IMR-90 (cell line): Measurements from ENCODE around the gene BCAR1. TPM values are rescaled to one million over a fixed set of nuclear protein-coding genes. Genes with fewer than 3 reads are reported as not detected.

ENCODE experiments used
- MXI1 ChIP-seq: IDR thresholded peaks from 2 replicates; pipeline ENCODE4 v1.6.1; 2012; ENCODE audit warnings: low read depth, mild to moderate bottlenecking, low read length, moderate library complexity, borderline replicate concordance
- RAD21 ChIP-seq: IDR thresholded peaks from 2 replicates; pipeline ENCODE4 v1.6.1; 2012; ENCODE audit warnings: low read length, improper control_type of control experiment
- RFX5 ChIP-seq: IDR thresholded peaks from 2 replicates; pipeline ENCODE4 v1.8.0; 2012; ENCODE audit warnings: low read depth, mild to moderate bottlenecking, low read length, moderate library complexity
- USF2 ChIP-seq: fragments of 150-350 bp; IDR thresholded peaks from 2 replicates; pipeline ENCODE4 v1.6.1; 2017; ENCODE audit warnings: mild to moderate bottlenecking, antibody characterized with exemption, low read length, low read depth
- polyA plus RNA-seq, 3 experiments: library from polyadenylated mRNA; depleted of rRNA; stranded (reverse); fragments of >200 nt; gene quantifications; 2 replicates each; pipeline ENCODE4 v1.2.3, GENCODE V29; 2012; ENCODE audit warnings: low replicate concordance in 1 of 3
- total RNA-seq: library from RNA; depleted of rRNA; stranded (reverse); fragments of >200 nt; gene quantifications from 2 replicates; pipeline ENCODE4 v1.2.3, GENCODE V29; 2012

BCAR1 gene
- total and polyA plus RNA-seq, 2 of the 4 experiments (the other 2 are of a cell fraction): 18.1 to 99.4 TPM

- peak; percentile 92 for TF ChIP-seq USF2
- peak; percentile 68; the same call in 1 of the 2 replicates for TF ChIP-seq MXI1
- no peak for TF ChIP-seq RFX5
- no peak; the same call in 1 of the 2 replicates for TF ChIP-seq RAD21
Measured at GRCh38 chr16:75244844-75245758, 6.3 kb downstream of the BCAR1 start (continued).
